Measurements from ENCODE around the gene COBLL1.

COBLL1 gene

GRCh38 chr2:164867779-164868397 lies 26.3 kb upstream of the COBLL1 start:
- TF ChIP-seq SIN3A (IDR thresholded peaks at IDR 0.05; ENCODE audit: borderline replicate concordance, insufficient read depth, low read length) (no peak), FOXP2 (optimal IDR thresholded peaks at IDR 0.05; ENCODE audit: borderline replicate concordance, extremely low read depth, extremely low read length, insufficient read depth) (no peak), POLR2AphosphoS5 (IDR thresholded peaks at IDR 0.05; ENCODE audit: low read depth, low read length) (no peak), TAF1 (IDR thresholded peaks at IDR 0.05; ENCODE audit: borderline replicate concordance, insufficient read depth, low read length) (no peak)
- TF ChIP-seq, protein P1, sequence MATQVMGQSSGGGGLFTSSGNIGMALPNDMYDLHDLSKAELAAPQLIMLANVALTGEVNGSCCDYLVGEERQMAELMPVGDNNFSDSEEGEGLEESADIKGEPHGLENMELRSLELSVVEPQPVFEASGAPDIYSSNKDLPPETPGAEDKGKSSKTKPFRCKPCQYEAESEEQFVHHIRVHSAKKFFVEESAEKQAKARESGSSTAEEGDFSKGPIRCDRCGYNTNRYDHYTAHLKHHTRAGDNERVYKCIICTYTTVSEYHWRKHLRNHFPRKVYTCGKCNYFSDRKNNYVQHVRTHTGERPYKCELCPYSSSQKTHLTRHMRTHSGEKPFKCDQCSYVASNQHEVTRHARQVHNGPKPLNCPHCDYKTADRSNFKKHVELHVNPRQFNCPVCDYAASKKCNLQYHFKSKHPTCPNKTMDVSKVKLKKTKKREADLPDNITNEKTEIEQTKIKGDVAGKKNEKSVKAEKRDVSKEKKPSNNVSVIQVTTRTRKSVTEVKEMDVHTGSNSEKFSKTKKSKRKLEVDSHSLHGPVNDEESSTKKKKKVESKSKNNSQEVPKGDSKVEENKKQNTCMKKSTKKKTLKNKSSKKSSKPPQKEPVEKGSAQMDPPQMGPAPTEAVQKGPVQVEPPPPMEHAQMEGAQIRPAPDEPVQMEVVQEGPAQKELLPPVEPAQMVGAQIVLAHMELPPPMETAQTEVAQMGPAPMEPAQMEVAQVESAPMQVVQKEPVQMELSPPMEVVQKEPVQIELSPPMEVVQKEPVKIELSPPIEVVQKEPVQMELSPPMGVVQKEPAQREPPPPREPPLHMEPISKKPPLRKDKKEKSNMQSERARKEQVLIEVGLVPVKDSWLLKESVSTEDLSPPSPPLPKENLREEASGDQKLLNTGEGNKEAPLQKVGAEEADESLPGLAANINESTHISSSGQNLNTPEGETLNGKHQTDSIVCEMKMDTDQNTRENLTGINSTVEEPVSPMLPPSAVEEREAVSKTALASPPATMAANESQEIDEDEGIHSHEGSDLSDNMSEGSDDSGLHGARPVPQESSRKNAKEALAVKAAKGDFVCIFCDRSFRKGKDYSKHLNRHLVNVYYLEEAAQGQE (IDR thresholded peaks at IDR 0.05; ENCODE audit: insufficient read depth in 1 of 2, low read depth in 2 of 2, low read length in 2 of 2), result no peak

DNA sequence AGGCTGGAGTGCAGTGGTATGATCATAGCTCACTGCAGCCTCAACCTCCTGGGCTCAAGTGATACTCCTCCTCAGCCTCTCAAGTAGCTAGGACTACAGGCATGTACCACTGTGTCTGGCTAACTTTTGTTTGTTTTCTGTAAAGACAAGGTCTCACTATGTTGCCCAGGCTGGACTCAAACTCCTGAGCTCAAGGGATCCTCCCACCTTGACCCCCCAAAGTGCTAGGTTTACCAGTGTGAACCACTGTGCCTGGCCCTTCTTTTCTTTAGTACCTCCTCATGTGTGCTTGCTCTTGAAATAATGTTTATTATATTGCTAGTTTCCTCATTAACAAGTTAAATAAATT lies 19.0 kb upstream of the COBLL1 start:
- TF ChIP-seq, protein P1 (IDR thresholded peaks at IDR 0.05; ENCODE audit: insufficient read depth in 1 of 2, low read depth in 2 of 2, low read length in 2 of 2), result no peak
- TF ChIP-seq TAF1 (IDR thresholded peaks at IDR 0.05; ENCODE audit: borderline replicate concordance, insufficient read depth, low read length), result no peak
- no peak for TF ChIP-seq POLR2AphosphoS5 (IDR thresholded peaks at IDR 0.05; ENCODE audit: low read depth, low read length)
- no peak for TF ChIP-seq SIN3A (IDR thresholded peaks at IDR 0.05; ENCODE audit: borderline replicate concordance, insufficient read depth, low read length)
- TF ChIP-seq FOXP2 (optimal IDR thresholded peaks at IDR 0.05; ENCODE audit: borderline replicate concordance, extremely low read depth, extremely low read length, insufficient read depth), result no peak

DNA sequence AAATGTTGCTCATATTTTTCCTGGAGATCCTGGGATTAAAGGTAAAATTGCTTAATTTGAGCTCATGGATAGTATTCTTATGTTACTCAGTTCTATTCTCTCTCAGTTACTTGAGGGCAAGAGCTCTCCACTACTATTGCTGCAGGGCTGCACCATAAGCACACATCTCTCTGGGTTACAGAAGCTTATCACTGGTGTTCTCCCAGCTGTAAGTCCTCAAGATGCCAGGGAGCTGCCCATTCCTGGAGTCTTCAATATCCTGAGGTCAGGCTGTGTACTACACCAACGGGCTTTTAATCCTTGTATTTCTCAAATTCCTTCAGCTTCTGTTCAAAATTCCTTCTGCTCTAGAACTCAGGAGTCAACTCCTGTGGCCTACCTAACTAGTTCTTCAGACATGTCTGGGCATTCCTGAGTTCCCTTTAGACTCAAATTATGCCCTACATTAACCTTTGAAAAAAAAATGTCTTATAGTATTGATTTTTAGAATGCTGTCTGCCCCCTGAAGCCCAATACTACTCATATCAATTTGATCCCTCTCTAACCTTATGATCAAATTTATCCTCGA lies 17.7 kb upstream of the COBLL1 start:
- TF ChIP-seq, protein P1 (IDR thresholded peaks at IDR 0.05; ENCODE audit: insufficient read depth in 1 of 2, low read depth in 2 of 2, low read length in 2 of 2), result no peak
- no peak for TF ChIP-seq TAF1 (IDR thresholded peaks at IDR 0.05; ENCODE audit: borderline replicate concordance, insufficient read depth, low read length)
- no peak for TF ChIP-seq POLR2AphosphoS5 (IDR thresholded peaks at IDR 0.05; ENCODE audit: low read depth, low read length)
- TF ChIP-seq FOXP2 (optimal IDR thresholded peaks at IDR 0.05; ENCODE audit: borderline replicate concordance, extremely low read depth, extremely low read length, insufficient read depth), result no peak
- no peak for TF ChIP-seq SIN3A (IDR thresholded peaks at IDR 0.05; ENCODE audit: borderline replicate concordance, insufficient read depth, low read length)

DNA sequence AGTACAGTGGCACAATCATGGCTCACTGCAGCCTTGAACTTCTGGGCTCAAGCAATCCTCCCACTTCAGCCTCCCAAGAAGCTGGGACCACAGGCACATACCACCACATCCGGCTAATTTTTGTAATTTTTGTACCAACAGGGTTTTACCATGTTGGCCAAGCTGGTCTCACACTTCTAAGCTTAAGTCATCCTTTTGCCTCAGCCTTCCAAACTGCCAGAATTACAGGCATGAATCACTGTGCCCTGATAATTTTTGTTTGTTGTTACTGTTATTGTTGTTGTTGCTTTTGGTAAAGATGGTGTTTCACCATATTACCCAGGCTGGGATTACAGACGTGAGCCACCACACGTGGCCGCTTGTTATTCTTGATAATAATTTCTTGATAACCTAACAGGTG lies 10.5 kb upstream of the COBLL1 start:
- TF ChIP-seq TAF1 (IDR thresholded peaks at IDR 0.05; ENCODE audit: borderline replicate concordance, insufficient read depth, low read length) (no peak), FOXP2 (optimal IDR thresholded peaks at IDR 0.05; ENCODE audit: borderline replicate concordance, extremely low read depth, extremely low read length, insufficient read depth) (no peak), POLR2AphosphoS5 (IDR thresholded peaks at IDR 0.05; ENCODE audit: low read depth, low read length) (no peak), SIN3A (IDR thresholded peaks at IDR 0.05; ENCODE audit: borderline replicate concordance, insufficient read depth, low read length) (no peak)
- TF ChIP-seq, protein P1 (IDR thresholded peaks at IDR 0.05; ENCODE audit: insufficient read depth in 1 of 2, low read depth in 2 of 2, low read length in 2 of 2), result no peak
